HG02642 (cell line): Measurements from ENCODE around the gene ICAM3.
A peak's percentile ranks its signal among the peaks of the same experiment; 100 is the strongest.

ENCODE experiments used
- ATAC-seq: cut with Tn5 transposase; IDR thresholded peaks from one replicate; pipeline ENCODE4 v1.9.1; 2021; ENCODE audit warnings: mild to moderate bottlenecking; ENCODE audit not compliant: unreplicated experiment, poor library complexity

Gene ICAM3

DNA sequence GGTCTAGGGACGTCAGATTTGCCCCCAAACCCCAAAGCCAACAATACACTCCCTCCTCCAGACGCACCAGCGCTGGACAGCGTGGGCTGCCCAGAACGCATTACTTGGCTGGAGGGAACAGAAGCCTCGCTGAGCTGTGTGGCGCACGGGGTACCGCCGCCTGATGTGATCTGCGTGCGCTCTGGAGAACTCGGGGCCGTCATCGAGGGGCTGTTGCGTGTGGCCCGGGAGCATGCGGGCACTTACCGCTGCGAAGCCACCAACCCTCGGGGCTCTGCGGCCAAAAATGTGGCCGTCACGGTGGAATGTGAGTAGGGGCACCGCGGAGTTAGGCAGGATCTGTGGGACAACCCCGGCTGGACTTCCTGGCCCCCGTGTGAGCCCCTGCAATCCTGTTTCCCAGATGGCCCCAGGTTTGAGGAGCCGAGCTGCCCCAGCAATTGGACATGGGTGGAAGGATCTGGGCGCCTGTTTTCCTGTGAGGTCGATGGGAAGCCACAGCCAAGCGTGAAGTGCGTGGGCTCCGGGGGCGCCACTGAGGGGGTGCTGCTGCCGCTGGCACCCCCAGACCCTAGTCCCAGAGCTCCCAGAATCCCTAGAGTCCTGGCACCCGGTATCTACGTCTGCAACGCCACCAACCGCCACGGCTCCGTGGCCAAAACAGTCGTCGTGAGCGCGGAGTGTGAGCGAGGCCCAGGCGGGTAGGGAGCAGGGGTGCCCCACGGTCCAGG, 45.6 kb downstream of the ICAM3 start:
- ATAC-seq, result no peak

GRCh38 chr19:10292789-10293636, 46.4 kb downstream of the ICAM3 start:
- no peak for ATAC-seq

DNA sequence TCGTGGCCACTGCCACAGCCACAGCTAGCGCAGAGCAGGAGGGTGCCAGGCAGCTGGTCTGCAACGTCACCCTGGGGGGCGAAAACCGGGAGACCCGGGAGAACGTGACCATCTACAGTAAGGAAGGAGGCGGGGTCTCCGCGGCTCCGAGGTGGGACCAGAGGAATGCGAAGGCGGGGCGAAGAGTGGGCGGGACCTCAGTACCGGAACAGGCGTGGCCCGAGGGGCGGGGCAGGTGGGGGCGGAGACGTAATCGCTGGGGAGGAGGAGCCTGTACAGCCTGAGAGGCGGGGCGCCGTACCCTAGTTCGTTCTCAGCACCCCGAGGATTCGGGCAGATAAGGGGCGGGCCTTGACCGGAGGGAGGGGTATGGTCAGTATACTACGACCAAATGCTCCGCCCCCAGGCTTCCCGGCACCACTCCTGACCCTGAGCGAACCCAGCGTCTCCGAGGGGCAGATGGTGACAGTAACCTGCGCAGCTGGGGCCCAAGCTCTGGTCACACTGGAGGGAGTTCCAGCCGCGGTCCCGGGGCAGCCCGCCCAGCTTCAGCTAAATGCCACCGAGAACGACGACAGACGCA, 47.1 kb downstream of the ICAM3 start:
- ATAC-seq, result peak; percentile 58

DNA sequence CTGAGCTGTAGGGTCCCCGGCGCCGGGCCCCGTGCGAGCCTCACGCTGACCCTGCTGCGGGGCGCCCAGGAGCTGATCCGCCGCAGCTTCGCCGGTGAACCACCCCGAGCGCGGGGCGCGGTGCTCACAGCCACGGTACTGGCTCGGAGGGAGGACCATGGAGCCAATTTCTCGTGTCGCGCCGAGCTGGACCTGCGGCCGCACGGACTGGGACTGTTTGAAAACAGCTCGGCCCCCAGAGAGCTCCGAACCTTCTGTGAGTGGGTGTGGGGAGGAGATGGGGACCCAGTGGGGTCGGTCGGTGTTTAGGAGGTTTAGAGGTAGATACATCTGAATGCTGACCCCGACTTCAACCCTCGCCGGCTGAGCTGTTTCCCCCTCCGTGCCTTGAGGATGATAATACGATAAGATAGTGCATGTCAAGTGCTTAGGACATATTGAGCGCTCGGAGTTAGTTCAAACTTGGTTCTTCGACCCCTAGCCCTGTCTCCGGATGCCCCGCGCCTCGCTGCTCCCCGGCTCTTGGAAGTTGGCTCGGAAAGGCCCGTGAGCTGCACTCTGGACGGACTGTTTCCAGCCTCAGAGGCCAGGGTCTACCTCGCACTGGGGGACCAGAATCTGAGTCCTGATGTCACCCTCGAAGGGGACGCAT, 47.7 kb downstream of the ICAM3 start:
- ATAC-seq, result no peak

DNA sequence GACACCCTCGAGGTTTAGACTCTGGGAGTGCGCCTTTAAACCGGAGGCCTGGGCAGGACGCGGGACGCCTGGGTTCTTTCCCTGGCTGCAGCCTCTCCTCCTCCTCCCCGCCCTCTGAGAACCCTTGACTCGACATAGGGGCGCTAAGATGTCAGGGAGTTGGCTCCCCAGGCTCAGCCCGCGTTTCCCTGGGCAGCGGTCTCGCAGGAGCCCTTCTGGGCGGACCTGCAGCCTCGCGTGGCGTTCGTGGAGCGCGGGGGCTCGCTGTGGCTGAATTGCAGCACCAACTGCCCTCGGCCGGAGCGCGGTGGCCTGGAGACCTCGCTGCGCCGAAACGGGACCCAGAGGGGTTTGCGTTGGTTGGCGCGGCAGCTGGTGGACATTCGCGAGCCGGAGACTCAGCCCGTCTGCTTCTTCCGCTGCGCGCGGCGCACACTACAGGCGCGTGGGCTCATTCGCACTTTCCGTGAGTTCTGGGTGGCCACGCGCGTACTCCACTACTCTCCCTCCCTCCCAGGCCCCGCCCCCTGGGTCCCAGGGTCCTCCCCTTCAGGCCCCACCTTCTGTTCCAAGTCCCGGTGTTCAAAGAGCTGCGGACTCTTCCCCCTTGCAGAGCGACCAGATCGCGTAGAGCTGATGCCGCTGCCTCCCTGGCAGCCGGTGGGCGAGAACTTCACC, 48.4 kb downstream of the ICAM3 start:
- ATAC-seq, result no peak

GRCh38 chr19:10290357-10290875, 49.0 kb downstream of the ICAM3 start:
- ATAC-seq, result no peak

DNA sequence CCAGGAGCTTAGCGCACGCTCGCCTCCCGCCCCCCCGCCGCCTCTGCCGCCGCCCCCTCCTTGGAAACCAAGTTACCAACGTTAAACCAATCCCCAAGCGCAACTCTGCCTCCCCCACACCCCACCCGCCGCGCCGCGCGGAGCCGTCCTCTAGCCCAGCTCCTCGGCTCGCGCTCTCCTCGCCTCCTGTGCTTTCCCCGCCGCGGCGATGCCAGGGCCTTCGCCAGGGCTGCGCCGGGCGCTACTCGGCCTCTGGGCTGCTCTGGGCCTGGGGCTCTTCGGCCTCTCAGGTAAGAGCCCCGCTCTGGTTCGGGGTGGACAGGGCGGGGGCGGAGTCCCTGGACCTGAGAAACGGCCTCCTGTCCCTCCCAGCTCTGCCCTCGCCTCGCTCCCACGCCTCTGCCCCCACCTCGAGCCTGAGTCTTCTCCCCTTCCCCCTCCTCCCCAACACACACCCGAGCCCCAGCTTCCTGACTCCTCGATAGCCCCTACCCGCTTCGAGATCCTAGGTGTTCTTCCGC, 49.5 kb downstream of the ICAM3 start, which contains the start of gene ICAM5:
Gene ICAM5, plus strand, starts transcription at position 117 of the 521 bp plus-strand sequence. Its CDS starts 92 bp downstream, at position 209.
- ATAC-seq, result no peak

- ATAC-seq, result no peak
These were observed 50.1 kb downstream of the ICAM3 start for GRCh38 chr19:10289167-10289835.

DNA sequence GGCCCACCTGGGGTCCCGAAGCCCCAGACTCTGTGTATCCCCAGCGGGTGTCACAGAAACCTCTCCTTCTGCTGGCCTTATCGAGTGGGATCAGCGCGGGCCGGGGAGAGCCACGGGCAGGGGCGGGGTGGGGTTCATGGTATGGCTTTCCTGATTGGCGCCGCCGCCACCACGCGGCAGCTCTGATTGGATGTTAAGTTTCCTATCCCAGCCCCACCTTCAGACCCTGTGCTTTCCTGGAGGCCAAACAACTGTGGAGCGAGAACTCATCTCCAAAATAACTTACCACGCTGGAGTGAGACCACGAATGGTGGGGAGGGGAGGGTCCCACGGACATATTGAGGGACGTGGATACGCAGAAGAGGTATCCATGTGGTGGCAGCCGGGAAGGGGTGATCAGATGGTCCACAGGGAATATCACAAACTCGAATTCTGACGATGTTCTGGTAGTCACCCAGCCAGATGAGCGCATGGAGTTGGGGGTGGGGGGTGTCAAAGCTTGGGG, 50.7 kb downstream of the ICAM3 start:
- ATAC-seq, result no peak

DNA sequence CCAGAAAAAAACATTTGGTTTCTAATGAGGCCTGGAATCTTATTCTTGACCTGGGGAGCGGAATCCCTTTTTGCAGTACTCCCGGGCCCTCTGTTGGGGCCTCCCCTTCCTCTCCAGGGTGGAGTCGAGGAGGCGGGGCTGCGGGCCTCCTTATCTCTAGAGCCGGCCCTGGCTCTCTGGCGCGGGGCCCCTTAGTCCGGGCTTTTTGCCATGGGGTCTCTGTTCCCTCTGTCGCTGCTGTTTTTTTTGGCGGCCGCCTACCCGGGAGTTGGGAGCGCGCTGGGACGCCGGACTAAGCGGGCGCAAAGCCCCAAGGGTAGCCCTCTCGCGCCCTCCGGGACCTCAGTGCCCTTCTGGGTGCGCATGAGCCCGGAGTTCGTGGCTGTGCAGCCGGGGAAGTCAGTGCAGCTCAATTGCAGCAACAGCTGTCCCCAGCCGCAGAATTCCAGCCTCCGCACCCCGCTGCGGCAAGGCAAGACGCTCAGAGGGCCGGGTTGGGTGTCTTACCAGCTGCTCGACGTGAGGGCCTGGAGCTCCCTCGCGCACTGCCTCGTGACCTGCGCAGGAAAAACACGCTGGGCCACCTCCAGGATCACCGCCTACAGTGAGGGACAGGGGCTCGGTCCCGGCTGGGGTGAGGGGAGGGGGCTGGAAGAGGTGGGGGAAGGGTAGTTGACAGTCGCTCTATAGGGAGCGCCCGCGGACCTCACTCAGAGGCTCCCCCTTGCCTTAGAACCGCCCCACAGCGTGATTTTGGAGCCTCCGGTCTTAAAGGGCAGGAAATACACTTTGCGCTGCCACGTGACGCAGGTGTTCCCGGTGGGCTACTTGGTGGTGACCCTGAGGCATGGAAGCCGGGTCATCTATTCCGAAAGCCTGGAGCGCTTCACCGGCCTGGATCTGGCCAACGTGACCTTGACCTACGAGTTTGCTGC, 52.4 kb downstream of the ICAM3 start, which contains the start of gene ICAM4:
Gene ICAM4, plus strand, starts transcription at position 153 of the 935 bp plus-strand sequence. Its CDS starts 58 bp downstream, at position 211.
- no peak for ATAC-seq

GRCh38 chr19:10285393-10285792, 54.0 kb downstream of the ICAM3 start:
- ATAC-seq, result no peak

GRCh38 chr19:10284960-10285278, 54.5 kb downstream of the ICAM3 start:
- no peak for ATAC-seq

GRCh38 chr19:10284065-10284959, 55.1 kb downstream of the ICAM3 start:
- ATAC-seq, result no peak
